Measurements from ENCODE around the gene TCF21. TPM values are rescaled to one million over a fixed set of nuclear protein-coding genes. Genes with fewer than 3 reads are reported as not detected.

Gene TCF21
- total RNA-seq, 1 experiment from 2014 or later = not detected

DNA sequence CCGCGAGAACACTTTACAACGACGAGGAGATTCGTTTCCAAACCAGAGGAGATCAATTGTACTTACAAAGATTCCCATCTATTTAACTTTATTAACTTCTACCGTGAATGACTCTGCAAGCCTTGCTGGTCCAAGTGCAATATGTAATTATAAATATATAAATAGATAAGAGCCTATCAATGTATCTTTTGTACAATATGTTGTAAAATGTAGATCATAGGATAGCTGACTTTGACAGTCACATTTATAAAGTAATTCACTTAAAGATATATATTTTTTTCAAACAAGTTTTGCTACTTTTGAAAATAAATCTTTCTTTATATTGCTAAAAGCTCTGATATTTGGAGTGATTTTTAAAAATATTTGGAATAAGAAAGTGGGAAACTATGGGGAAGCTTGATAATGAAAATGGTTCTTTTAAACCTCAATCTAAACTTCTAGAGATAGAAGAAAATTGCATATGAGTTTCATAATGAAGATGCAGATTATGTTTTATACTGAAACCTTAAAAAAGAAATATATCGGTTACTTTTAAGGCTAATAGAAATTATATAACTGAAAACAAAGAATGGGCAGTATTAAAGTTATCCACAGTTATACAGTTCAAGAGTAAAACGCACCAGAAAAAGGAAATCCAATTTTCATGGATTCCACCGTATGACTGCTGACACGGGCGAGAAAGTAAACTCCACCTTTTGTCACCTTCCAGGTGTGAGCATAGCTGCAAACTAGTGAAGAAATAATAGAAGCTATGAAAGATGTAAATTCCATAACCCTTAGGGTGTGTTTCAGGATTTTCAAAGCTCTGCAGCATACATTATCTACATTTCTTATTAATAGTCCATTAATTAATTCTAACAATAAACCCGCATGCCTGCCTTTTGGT, 3.3 kb downstream of the TCF21 start:
- POLR2A ChIA-PET (ENCODE audit: unreplicated experiment) = no interaction called here
- DNase-seq = peak in 1 of 2 experiments; percentile 17
- no TSS peak for BruUV-seq (replicated peaks)
- Histone ChIP-seq H2AFZ (peak overlapping the region; percentile 99), H3F3A (ENCODE audit: insufficient read depth, low read depth) (no peaks in the 10 kb centered on the region), H3K4me3 (peak overlapping the region; percentile 84), H3K4me1 (replicated peaks; ENCODE audit: insufficient read depth) (peaks cover 7% of the 10 kb centered on the region; the same call in 1 of the 2 replicates), H4K20me1 (ENCODE audit: insufficient read depth) (no peaks in the 10 kb centered on the region), H3K9me2 (ENCODE audit: insufficient read depth) (no peaks in the 10 kb centered on the region), H3K27me3 (ENCODE audit: insufficient read depth, low read depth) (no peaks in the 10 kb centered on the region), H3K9me3 (ENCODE audit: insufficient read depth, low read depth) (no peaks in the 10 kb centered on the region), H3K4me2 (peak overlapping the region; percentile 76), H3K79me2 (ENCODE audit: low read depth) (no peaks in the 10 kb centered on the region), H3K27ac (no peak overlapping the region), H3K36me3 (ENCODE audit: low read depth) (no peaks in the 10 kb centered on the region)
- intact Hi-C loops (cut with micrococcal nuclease; ENCODE audit: unreplicated experiment) = no loop called here
- CTCF ChIA-PET = no interaction called here
- TF ChIP-seq, protein P1, sequence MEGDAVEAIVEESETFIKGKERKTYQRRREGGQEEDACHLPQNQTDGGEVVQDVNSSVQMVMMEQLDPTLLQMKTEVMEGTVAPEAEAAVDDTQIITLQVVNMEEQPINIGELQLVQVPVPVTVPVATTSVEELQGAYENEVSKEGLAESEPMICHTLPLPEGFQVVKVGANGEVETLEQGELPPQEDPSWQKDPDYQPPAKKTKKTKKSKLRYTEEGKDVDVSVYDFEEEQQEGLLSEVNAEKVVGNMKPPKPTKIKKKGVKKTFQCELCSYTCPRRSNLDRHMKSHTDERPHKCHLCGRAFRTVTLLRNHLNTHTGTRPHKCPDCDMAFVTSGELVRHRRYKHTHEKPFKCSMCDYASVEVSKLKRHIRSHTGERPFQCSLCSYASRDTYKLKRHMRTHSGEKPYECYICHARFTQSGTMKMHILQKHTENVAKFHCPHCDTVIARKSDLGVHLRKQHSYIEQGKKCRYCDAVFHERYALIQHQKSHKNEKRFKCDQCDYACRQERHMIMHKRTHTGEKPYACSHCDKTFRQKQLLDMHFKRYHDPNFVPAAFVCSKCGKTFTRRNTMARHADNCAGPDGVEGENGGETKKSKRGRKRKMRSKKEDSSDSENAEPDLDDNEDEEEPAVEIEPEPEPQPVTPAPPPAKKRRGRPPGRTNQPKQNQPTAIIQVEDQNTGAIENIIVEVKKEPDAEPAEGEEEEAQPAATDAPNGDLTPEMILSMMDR (conservative IDR thresholded peaks at IDR 0.05) = no peak
- no peak for TF ChIP-seq EZH2 (IDR thresholded peaks at IDR 0.05; ENCODE audit: low read depth)

DNA sequence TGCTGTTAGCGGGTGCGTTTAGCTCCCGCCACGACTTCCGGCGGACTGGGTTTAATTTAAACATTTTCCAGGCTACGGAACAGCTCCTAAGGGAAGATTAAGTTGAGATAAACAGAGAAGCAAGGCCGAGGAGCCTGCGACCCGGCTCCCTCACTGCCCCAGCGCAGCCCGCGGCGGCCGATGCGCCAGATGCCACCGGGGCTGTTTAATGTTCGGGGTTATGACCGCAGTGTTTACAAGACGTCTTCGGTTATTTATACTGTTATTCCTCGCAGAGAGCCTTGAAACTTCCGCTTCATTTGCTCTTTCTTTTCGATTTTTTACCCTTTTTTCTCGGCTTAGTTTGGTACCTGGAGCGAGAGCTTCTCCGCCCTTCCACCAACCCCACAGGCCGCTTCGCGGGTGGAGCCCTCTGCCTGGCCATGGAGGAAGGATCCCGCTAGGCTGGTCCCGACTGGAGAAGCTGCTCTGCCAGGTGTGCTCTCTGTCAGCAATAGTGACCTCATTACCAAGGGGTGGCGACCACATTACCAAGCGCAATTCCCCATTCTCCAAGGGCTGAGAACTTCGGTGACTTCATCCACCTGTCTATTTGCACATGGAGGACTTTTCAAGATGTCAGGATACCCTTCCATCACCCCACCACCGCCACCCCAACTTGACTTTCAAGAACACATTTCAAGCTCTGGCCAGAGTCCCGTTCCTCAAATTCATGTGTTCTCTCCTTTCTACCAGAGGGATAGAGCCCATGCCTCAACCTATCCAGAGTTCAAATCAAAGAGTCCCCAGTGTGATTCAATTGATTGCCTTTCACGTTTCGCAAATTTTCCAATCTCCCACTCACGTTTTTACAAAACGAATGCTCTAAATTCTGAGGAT, 4.1 kb downstream of the TCF21 start:
- no peak overlapping the region for H3K4me3 ChIP-seq
- no peaks in the 10 kb centered on the region for H3F3A ChIP-seq (ENCODE audit: insufficient read depth, low read depth)
- H2AFZ ChIP-seq = no peak overlapping the region
- no peak overlapping the region for H3K4me2 ChIP-seq
- ChIA-PET POLR2A (ENCODE audit: unreplicated experiment) (no interaction called here), CTCF (no interaction called here)
- H3K27ac ChIP-seq = no peak overlapping the region
- H3K9me2 ChIP-seq (ENCODE audit: insufficient read depth) = no peaks in the 10 kb centered on the region
- peaks cover 7% of the 10 kb centered on the region; the same call in 1 of the 2 replicates for H3K4me1 ChIP-seq (replicated peaks; ENCODE audit: insufficient read depth)
- no peaks in the 10 kb centered on the region for H3K9me3 ChIP-seq (ENCODE audit: insufficient read depth, low read depth)
- H3K79me2 ChIP-seq (ENCODE audit: low read depth) = no peaks in the 10 kb centered on the region
- no peak for DNase-seq
- intact Hi-C loops (cut with micrococcal nuclease; ENCODE audit: unreplicated experiment) = no loop called here
- no peaks in the 10 kb centered on the region for H3K27me3 ChIP-seq (ENCODE audit: insufficient read depth, low read depth)
- no peaks in the 10 kb centered on the region for H3K36me3 ChIP-seq (ENCODE audit: low read depth)
- BruUV-seq (replicated peaks) = no TSS peak
- H4K20me1 ChIP-seq (ENCODE audit: insufficient read depth) = no peaks in the 10 kb centered on the region
- no peak for TF ChIP-seq EZH2 (IDR thresholded peaks at IDR 0.05; ENCODE audit: low read depth)

DNA sequence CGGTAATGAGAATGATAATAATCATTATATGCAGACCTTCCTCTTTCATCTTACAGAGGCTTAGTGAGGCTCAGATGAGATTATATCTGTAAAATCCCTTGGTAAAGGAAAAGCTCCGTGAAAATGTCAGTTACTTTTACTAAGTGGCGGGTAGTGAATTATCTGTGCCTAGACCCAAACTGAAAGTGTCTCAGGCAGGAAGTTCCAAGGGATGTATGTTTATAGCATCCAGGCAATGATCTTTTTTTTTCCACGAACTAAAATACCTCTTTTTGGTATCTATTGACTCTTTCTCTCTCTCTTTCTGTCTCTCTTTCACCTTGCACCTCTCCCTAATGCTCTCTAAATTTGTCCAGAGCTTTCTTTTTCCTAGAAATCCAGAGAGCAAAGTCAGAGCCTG, 5.0 kb downstream of the TCF21 start:
- H2AFZ ChIP-seq = no peak overlapping the region; the same call in 1 of the 2 replicates
- no peak for TF ChIP-seq EZH2 (IDR thresholded peaks at IDR 0.05; ENCODE audit: low read depth)
- TF ChIP-seq, protein P1 (conservative IDR thresholded peaks at IDR 0.05) = no peak
- no peaks in the 10 kb centered on the region for H3K9me3 ChIP-seq (ENCODE audit: insufficient read depth, low read depth)
- no peaks in the 10 kb centered on the region for H3F3A ChIP-seq (ENCODE audit: insufficient read depth, low read depth)
- peak in 1 of 2 experiments; percentile 13 for DNase-seq
- H3K36me3 ChIP-seq (ENCODE audit: low read depth) = no peaks in the 10 kb centered on the region
- H3K9me2 ChIP-seq (ENCODE audit: insufficient read depth) = no peaks in the 10 kb centered on the region
- intact Hi-C loops (cut with micrococcal nuclease; ENCODE audit: unreplicated experiment) = no loop called here
- CTCF ChIA-PET = no interaction called here
- no peak overlapping the region for H3K27ac ChIP-seq
- no peaks in the 10 kb centered on the region for H3K79me2 ChIP-seq (ENCODE audit: low read depth)
- POLR2A ChIA-PET (ENCODE audit: unreplicated experiment) = no interaction called here
- peaks cover 7% of the 10 kb centered on the region; the same call in 1 of the 2 replicates for H3K4me1 ChIP-seq (replicated peaks; ENCODE audit: insufficient read depth)
- H3K4me2 ChIP-seq = no peak overlapping the region
- no peaks in the 10 kb centered on the region for H3K27me3 ChIP-seq (ENCODE audit: insufficient read depth, low read depth)
- no TSS peak for BruUV-seq (replicated peaks)
- no peak overlapping the region for H3K4me3 ChIP-seq
- no peaks in the 10 kb centered on the region for H4K20me1 ChIP-seq (ENCODE audit: insufficient read depth)
